Measurements from ENCODE around the gene AMPD2. TPM values are rescaled to one million over a fixed set of nuclear protein-coding genes. Genes with fewer than 3 reads are reported as not detected.

AMPD2 gene
- total and polyA plus RNA-seq, 4 donors: 19.2 to 87.4 (median 22.7) TPM

DNA sequence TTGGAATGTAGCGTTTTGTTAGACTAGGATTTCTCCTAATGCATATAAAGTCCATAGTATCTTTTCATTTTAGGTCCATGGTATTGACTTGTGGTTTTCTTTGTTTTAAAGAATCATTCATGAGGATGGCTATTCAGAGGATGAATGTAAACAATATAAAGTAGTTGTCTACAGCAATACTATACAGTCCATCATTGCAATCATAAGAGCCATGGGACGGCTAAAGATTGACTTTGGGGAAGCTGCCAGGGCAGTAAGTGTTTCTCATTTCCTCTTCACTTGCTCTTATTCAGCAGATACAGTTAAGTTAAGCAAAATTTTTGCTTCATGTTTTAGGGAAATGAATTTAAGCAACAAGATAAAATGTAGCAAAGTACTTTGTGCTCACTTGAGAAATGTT is 45.9 kb upstream of the AMPD2 start:
- H3K4me3 ChIP-seq (ENCODE audit: low read depth in 1 of 3, low read length in 3 of 3): no peak overlapping the region
- H3K27me3 ChIP-seq (ENCODE audit: control insufficient read depth in 4 of 4, insufficient read depth in 4 of 4, low read length in 3 of 4): no peaks in the 10 kb centered on the region
- DNase-seq (ENCODE audit: low spot score): no peak
- H3K27ac ChIP-seq (ENCODE audit: low read depth in 1 of 2, low read length in 2 of 2): no peak overlapping the region
- no peak for TF ChIP-seq GABPA (IDR thresholded peaks at IDR 0.05 in 1 of 2, conservative IDR thresholded peaks at IDR 0.05 in 1 of 2)
- TF ChIP-seq ATF3 (IDR thresholded peaks at IDR 0.05): no peak
- TF ChIP-seq NR2F2 (IDR thresholded peaks at IDR 0.05): no peak
- TF ChIP-seq, protein P1, sequence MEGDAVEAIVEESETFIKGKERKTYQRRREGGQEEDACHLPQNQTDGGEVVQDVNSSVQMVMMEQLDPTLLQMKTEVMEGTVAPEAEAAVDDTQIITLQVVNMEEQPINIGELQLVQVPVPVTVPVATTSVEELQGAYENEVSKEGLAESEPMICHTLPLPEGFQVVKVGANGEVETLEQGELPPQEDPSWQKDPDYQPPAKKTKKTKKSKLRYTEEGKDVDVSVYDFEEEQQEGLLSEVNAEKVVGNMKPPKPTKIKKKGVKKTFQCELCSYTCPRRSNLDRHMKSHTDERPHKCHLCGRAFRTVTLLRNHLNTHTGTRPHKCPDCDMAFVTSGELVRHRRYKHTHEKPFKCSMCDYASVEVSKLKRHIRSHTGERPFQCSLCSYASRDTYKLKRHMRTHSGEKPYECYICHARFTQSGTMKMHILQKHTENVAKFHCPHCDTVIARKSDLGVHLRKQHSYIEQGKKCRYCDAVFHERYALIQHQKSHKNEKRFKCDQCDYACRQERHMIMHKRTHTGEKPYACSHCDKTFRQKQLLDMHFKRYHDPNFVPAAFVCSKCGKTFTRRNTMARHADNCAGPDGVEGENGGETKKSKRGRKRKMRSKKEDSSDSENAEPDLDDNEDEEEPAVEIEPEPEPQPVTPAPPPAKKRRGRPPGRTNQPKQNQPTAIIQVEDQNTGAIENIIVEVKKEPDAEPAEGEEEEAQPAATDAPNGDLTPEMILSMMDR (IDR thresholded peaks at IDR 0.05; ENCODE audit: low read depth, low read length, missing input control): no peak
- no peak for TF ChIP-seq SP1 (IDR thresholded peaks at IDR 0.05)
- TF ChIP-seq YY1 (IDR thresholded peaks at IDR 0.05): no peak
- no peak for TF ChIP-seq JUND (IDR thresholded peaks at IDR 0.05)
- TF ChIP-seq MAX (IDR thresholded peaks at IDR 0.05): no peak
- no peak for TF ChIP-seq FOXA2 (IDR thresholded peaks at IDR 0.05)
- no peak for TF ChIP-seq HNF4G (IDR thresholded peaks at IDR 0.05)
- TF ChIP-seq, protein P2, sequence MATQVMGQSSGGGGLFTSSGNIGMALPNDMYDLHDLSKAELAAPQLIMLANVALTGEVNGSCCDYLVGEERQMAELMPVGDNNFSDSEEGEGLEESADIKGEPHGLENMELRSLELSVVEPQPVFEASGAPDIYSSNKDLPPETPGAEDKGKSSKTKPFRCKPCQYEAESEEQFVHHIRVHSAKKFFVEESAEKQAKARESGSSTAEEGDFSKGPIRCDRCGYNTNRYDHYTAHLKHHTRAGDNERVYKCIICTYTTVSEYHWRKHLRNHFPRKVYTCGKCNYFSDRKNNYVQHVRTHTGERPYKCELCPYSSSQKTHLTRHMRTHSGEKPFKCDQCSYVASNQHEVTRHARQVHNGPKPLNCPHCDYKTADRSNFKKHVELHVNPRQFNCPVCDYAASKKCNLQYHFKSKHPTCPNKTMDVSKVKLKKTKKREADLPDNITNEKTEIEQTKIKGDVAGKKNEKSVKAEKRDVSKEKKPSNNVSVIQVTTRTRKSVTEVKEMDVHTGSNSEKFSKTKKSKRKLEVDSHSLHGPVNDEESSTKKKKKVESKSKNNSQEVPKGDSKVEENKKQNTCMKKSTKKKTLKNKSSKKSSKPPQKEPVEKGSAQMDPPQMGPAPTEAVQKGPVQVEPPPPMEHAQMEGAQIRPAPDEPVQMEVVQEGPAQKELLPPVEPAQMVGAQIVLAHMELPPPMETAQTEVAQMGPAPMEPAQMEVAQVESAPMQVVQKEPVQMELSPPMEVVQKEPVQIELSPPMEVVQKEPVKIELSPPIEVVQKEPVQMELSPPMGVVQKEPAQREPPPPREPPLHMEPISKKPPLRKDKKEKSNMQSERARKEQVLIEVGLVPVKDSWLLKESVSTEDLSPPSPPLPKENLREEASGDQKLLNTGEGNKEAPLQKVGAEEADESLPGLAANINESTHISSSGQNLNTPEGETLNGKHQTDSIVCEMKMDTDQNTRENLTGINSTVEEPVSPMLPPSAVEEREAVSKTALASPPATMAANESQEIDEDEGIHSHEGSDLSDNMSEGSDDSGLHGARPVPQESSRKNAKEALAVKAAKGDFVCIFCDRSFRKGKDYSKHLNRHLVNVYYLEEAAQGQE (IDR thresholded peaks at IDR 0.05): no peak
- TF ChIP-seq FOXA1 (IDR thresholded peaks at IDR 0.05): no peak
- H3K36me3 ChIP-seq (ENCODE audit: control insufficient read depth in 4 of 4, insufficient read depth in 3 of 4, low read depth in 1 of 4, low read length in 3 of 4): peaks cover 0 to 4% (median 2%) of the 10 kb centered on the region in 4 donors
- H3K9me3 ChIP-seq (ENCODE audit: control insufficient read depth in 4 of 4, low read length in 3 of 4): no peaks in the 10 kb centered on the region
- 72% methylated on average over 2 of the region's 2 CpGs for WGBS
- H3K4me1 ChIP-seq (ENCODE audit: control insufficient read depth in 4 of 4, insufficient read depth in 4 of 4, low read length in 3 of 4): peaks cover 0 to 6% (median 2%) of the 10 kb centered on the region in 4 donors
- H3K9ac ChIP-seq (ENCODE audit: low read depth in 1 of 2, low read length in 2 of 2): no peak overlapping the region

- Histone ChIP-seq H3K4me1 (ENCODE audit: control insufficient read depth in 4 of 4, insufficient read depth in 4 of 4, low read length in 3 of 4) (no peaks in the 10 kb centered on the region), H3K27me3 (ENCODE audit: control insufficient read depth in 4 of 4, insufficient read depth in 4 of 4, low read length in 3 of 4) (no peaks in the 10 kb centered on the region), H3K27ac (ENCODE audit: low read depth in 1 of 2, low read length in 2 of 2) (no peak overlapping the region), H3K4me3 (ENCODE audit: low read depth in 1 of 3, low read length in 3 of 3) (no peak overlapping the region), H3K9ac (ENCODE audit: low read depth in 1 of 2, low read length in 2 of 2) (no peak overlapping the region), H3K9me3 (ENCODE audit: control insufficient read depth in 4 of 4, low read length in 3 of 4) (no peaks in the 10 kb centered on the region), H3K36me3 (ENCODE audit: control insufficient read depth in 4 of 4, insufficient read depth in 3 of 4, low read depth in 1 of 4, low read length in 3 of 4) (peaks cover 1 to 27% (median 18%) of the 10 kb centered on the region in 4 donors)
- WGBS: 92% methylated on average over 3 of the region's 3 CpGs
- no peak for DNase-seq (ENCODE audit: low spot score)
- TF ChIP-seq TAF1 (conservative IDR thresholded peaks at IDR 0.05) (no peak), FOXA1 (IDR thresholded peaks at IDR 0.05) (no peak), NR2F2 (IDR thresholded peaks at IDR 0.05) (no peak), HNF4A (conservative IDR thresholded peaks at IDR 0.05) (no peak), ATF3 (IDR thresholded peaks at IDR 0.05) (no peak), RXRA (IDR thresholded peaks at IDR 0.05) (no peak), SP1 (IDR thresholded peaks at IDR 0.05) (no peak)
Observed at GRCh38 chr1:109578947-109579443, 40.6 kb upstream of the AMPD2 start.

Data from liver (tissue), 9 donors.